IPS-NIHi7 (cell line): ENCODE results near the gene IQCN.

Experiments
- DNase-seq: peaks from one replicate; pipeline ENCODE4 v3.0.0; 2012; ENCODE audit warnings: mixed read lengths; ENCODE audit errors: extremely low spot score

IQCN gene

GRCh38 chr19:18233224-18233825, 40.9 kb downstream of the IQCN start:
- DNase-seq = peak; percentile 92

- peak; percentile 82 for DNase-seq
These were observed 41.6 kb downstream of the IQCN start for GRCh38 chr19:18232540-18233223.

GRCh38 chr19:18231775-18232174, 42.5 kb downstream of the IQCN start:
- DNase-seq = no peak

- no peak for DNase-seq
These were observed 43.1 kb downstream of the IQCN start for GRCh38 chr19:18230941-18231734.

- no peak for DNase-seq
These were observed 44.3 kb downstream of the IQCN start for GRCh38 chr19:18229915-18230314.

GRCh38 chr19:18229474-18229873, 44.8 kb downstream of the IQCN start:
- no peak for DNase-seq

GRCh38 chr19:18227781-18228271, 46.4 kb downstream of the IQCN start:
- DNase-seq = no peak

GRCh38 chr19:18226956-18227780, 47.1 kb downstream of the IQCN start:
- no peak for DNase-seq

- DNase-seq = no peak
These were observed 48.4 kb downstream of the IQCN start, which contains the start of gene PDE4C for GRCh38 chr19:18225702-18226468. TSS of gene PDE4C (minus strand) at chr19:18226438. CDS start at chr19:18226415, 23 bp downstream.

- DNase-seq = no peak
These were observed 48.9 kb downstream of the IQCN start for GRCh38 chr19:18225355-18225701.

GRCh38 chr19:18224525-18225354, 49.5 kb downstream of the IQCN start:
- DNase-seq = peak; percentile 98

- peak; percentile 85 for DNase-seq
These were observed 50.3 kb downstream of the IQCN start for GRCh38 chr19:18223860-18224524.

- no peak for DNase-seq
These were observed 52.2 kb downstream of the IQCN start for GRCh38 chr19:18221815-18222725.

GRCh38 chr19:18220632-18221275, 53.5 kb downstream of the IQCN start:
- peak; percentile 94 for DNase-seq

- no peak for DNase-seq
These were observed 54.2 kb downstream of the IQCN start for GRCh38 chr19:18219911-18220631.

GRCh38 chr19:18218600-18218999, 55.7 kb downstream of the IQCN start:
- DNase-seq = no peak

GRCh38 chr19:18218159-18218558, 56.1 kb downstream of the IQCN start:
- no peak for DNase-seq
